GM19238 (cell line): ENCODE data around the gene KCNG4.

Source experiments
- DNase-seq: peaks from one replicate; pipeline ENCODE4 v3.0.0; 2011; ENCODE audit warnings: low spot score; ENCODE audit not compliant: insufficient read length

The KCNG4 gene

GRCh38 chr16:84183911-84184591, 55.8 kb downstream of the KCNG4 start:
- no peak for DNase-seq

GRCh38 chr16:84183572-84183875, 56.3 kb downstream of the KCNG4 start:
- no peak for DNase-seq

GRCh38 chr16:84182680-84183571, 56.9 kb downstream of the KCNG4 start:
- DNase-seq, result no peak

GRCh38 chr16:84182104-84182503, 57.7 kb downstream of the KCNG4 start:
- no peak for DNase-seq

- no peak for DNase-seq
Measured at GRCh38 chr16:84181144-84181915, 58.5 kb downstream of the KCNG4 start.

- no peak for DNase-seq
Measured at GRCh38 chr16:84180519-84181140, 59.2 kb downstream of the KCNG4 start.

- no peak for DNase-seq
Measured at GRCh38 chr16:84179612-84180320, 60.0 kb downstream of the KCNG4 start.

GRCh38 chr16:84178892-84179611, 60.8 kb downstream of the KCNG4 start:
- no peak for DNase-seq

- no peak for DNase-seq
Measured at GRCh38 chr16:84178146-84178765, 61.6 kb downstream of the KCNG4 start.

- DNase-seq, result no peak
Measured at GRCh38 chr16:84177741-84178073, 62.1 kb downstream of the KCNG4 start.

GRCh38 chr16:84176192-84177053, 63.4 kb downstream of the KCNG4 start:
- DNase-seq, result no peak

GRCh38 chr16:84175350-84176081, 64.3 kb downstream of the KCNG4 start:
- DNase-seq, result peak; percentile 76

- no peak for DNase-seq
Measured at GRCh38 chr16:84174396-84174795, 65.4 kb downstream of the KCNG4 start.

- DNase-seq, result no peak
Measured at GRCh38 chr16:84169765-84170310, 70.0 kb downstream of the KCNG4 start.
